ENCODE measurements around the gene LRPPRC. TPM values are rescaled to one million over a fixed set of nuclear protein-coding genes. Genes with fewer than 3 reads are reported as not detected.
"Not testable (repeated sequence)": the region's sequence is repeated elsewhere in the genome, so short reads cannot be mapped to it uniquely, and the experiment has no call there.

The LRPPRC gene
- total RNA-seq, 1 donor from 2014 or later, result 57.5 TPM

GRCh38 chr2:43924463-43924862 is 71.3 kb downstream of the LRPPRC start:
- no peak overlapping the region for H3K4me3 ChIP-seq (ENCODE audit: low read depth, low read length)
- no peak for DNase-seq (ENCODE audit: low read depth)
- no peak for TF ChIP-seq CTCF (conservative IDR thresholded peaks at IDR 0.05; ENCODE audit: low read depth, low read length)

- not testable (repeated sequence) for DNase-seq (ENCODE audit: low read depth); H3K4me3 ChIP-seq (ENCODE audit: low read depth, low read length)
Measured at GRCh38 chr2:43911136-43911790, 84.5 kb downstream of the LRPPRC start.

- no peak for TF ChIP-seq CTCF (conservative IDR thresholded peaks at IDR 0.05; ENCODE audit: low read depth, low read length)
- DNase-seq (ENCODE audit: low read depth), result no peak
Measured at GRCh38 chr2:43906448-43907109, 89.2 kb downstream of the LRPPRC start.

GRCh38 chr2:43905871-43906270 is 89.9 kb downstream of the LRPPRC start:
- H3K4me3 ChIP-seq (ENCODE audit: low read depth, low read length), result no peak overlapping the region
- DNase-seq (ENCODE audit: low read depth), result no peak
- no peak for TF ChIP-seq CTCF (conservative IDR thresholded peaks at IDR 0.05; ENCODE audit: low read depth, low read length)

More at GRCh38 chr2:43906448-43907109, 89.2 kb downstream of the LRPPRC start:
- no peak overlapping the region for H3K4me3 ChIP-seq (ENCODE audit: low read depth, low read length)

- TF ChIP-seq CTCF (conservative IDR thresholded peaks at IDR 0.05; ENCODE audit: low read depth, low read length), result no peak
- peak; percentile 10 for DNase-seq (ENCODE audit: low read depth)
- H3K4me3 ChIP-seq (ENCODE audit: low read depth, low read length), result no peak overlapping the region
Measured at GRCh38 chr2:43905371-43905803, 90.4 kb downstream of the LRPPRC start.

GRCh38 chr2:43899589-43899988 is 96.2 kb downstream of the LRPPRC start:
- no peak for DNase-seq (ENCODE audit: low read depth)
- no peak overlapping the region for H3K4me3 ChIP-seq (ENCODE audit: low read depth, low read length)
- TF ChIP-seq CTCF (conservative IDR thresholded peaks at IDR 0.05; ENCODE audit: low read depth, low read length), result no peak

- TF ChIP-seq CTCF (conservative IDR thresholded peaks at IDR 0.05; ENCODE audit: low read depth, low read length), result no peak
- no peak overlapping the region for H3K4me3 ChIP-seq (ENCODE audit: low read depth, low read length)
- DNase-seq (ENCODE audit: low read depth), result no peak
Measured at GRCh38 chr2:43898838-43899346, 96.9 kb downstream of the LRPPRC start.
